DMS153 treated with DMSO at 0.1 percent for 48 hours (cell line): ENCODE results near the gene GOLGB1.
"Not testable (repeated sequence)": the region's sequence is repeated elsewhere in the genome, so short reads cannot be mapped to it uniquely, and the experiment has no call there.

Experiments
- DNase-seq: peaks from one replicate; lab custom pipeline; 2025; ENCODE audit not compliant: unreplicated experiment; lab: John Stamatoyannopoulos, UW

Gene GOLGB1, protein sequence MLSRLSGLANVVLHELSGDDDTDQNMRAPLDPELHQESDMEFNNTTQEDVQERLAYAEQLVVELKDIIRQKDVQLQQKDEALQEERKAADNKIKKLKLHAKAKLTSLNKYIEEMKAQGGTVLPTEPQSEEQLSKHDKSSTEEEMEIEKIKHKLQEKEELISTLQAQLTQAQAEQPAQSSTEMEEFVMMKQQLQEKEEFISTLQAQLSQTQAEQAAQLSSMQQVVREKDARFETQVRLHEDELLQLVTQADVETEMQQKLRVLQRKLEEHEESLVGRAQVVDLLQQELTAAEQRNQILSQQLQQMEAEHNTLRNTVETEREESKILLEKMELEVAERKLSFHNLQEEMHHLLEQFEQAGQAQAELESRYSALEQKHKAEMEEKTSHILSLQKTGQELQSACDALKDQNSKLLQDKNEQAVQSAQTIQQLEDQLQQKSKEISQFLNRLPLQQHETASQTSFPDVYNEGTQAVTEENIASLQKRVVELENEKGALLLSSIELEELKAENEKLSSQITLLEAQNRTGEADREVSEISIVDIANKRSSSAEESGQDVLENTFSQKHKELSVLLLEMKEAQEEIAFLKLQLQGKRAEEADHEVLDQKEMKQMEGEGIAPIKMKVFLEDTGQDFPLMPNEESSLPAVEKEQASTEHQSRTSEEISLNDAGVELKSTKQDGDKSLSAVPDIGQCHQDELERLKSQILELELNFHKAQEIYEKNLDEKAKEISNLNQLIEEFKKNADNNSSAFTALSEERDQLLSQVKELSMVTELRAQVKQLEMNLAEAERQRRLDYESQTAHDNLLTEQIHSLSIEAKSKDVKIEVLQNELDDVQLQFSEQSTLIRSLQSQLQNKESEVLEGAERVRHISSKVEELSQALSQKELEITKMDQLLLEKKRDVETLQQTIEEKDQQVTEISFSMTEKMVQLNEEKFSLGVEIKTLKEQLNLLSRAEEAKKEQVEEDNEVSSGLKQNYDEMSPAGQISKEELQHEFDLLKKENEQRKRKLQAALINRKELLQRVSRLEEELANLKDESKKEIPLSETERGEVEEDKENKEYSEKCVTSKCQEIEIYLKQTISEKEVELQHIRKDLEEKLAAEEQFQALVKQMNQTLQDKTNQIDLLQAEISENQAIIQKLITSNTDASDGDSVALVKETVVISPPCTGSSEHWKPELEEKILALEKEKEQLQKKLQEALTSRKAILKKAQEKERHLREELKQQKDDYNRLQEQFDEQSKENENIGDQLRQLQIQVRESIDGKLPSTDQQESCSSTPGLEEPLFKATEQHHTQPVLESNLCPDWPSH (N-terminal part only)

DNA sequence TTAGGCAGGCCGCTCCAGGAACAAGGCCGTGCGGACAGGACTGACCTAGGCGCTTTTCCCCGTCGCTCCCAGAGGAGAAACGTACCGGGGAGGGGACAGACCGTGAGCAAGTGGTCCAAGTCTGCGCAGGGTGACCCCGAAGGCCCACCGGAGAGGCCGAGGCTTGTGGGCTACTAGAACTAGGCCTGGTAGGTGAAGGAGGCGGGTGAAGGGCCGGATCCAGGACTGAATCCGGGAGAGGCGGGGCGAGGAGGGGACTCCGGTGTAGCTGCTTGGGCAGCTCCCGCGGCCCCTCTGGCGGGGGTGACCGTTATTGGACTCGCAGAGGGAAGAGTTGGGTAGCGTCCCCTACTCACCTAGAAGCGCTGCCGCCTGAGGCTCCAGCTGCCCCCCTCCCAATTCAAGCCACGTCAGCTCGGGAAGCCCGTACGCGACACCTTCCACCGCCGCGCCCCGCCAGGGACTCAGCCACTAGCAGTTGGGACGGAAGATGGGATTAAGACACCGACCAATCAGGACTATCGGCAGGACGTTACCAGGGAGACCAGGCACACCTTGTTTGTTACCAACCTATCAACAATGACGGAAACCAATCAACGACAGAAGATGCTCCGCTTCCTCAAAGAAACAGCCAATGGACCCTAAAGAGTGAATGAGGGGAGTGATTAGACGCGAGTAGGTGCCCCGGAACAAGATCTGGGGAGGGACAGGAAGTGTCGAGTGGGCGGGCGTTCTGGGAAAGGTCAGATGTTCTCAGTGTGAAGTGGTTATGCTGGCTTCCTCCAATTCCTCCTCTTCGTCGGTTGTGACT lies at the start of gene GOLGB1:
GOLGB1 (minus strand) TSS at position 466 of the 811 bp plus-strand sequence. CDS start 18,770 bp downstream, outside the sequence.
- peak; percentile 95 for DNase-seq

DNA sequence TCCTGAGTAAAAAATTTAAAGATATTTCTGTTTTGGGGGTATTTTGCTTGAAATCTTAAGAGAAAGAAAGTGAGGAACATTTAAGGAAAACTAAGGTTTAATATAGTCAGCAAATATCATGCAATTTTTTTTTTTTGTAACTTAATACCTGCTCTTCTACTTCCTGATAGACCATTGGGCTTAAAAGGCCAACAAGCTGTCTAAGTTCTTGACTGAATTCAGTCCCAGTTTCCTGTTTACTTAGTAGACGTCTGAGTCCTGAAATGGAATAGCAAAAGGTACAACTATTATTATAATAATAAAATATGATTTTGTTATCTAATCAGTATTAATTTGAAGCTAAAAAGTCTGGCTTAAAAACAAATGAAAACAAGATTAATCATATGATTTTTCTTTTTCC lies 47.4 kb upstream of the GOLGB1 start:
- DNase-seq: peak; percentile 9

DNA sequence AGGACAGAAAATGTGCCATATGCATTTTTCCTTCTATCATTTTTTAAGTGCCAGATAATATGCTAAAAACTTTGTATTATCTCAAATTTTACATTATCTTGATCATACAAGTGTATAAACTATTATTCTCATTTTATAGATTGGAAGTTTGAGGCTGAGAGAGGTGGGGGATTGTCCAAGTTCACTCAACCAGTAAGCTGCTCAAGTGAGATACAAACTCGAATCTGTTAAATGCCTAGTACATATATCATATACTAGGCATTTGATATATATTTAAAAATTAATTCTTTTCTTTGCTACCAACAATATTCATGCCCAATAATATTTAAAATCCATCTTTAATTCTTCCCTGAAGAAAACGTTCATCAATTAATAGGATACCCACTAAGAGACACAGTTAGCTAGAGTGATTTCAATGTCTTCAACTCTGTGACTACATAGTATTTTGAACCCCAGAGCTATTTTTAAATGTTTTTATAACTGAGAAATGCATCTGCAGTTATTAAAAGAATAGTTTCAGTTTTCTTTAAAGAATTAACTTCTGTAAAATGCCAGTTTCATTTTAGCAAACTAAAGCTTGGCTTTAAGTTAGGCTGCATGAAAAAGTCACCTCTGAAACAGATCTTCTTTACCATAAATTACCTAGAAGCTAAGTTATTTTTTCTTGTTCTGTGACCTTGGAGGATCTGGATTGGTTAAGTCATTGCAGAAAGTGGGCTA lies 44.9 kb upstream of the GOLGB1 start:
- DNase-seq: no peak

DNA sequence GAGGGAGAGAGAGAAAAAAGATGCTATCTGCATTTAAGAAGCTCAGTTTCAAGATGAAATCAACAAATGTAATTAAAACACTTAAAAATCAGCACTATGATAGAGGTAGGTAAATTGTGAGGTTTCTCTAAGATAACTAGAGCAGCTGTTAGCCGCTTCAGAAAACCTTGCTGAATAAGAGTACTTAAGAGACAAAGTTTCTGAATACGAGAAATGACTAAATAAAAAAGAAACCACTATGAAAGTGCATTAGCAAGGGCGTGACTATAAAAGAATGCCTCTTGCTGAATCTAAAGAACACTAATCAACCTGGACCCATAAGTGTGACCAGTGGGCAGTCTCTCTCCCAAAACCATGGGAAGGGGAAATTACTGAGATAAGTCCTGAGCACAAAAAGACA lies 43.5 kb upstream of the GOLGB1 start:
- no peak for DNase-seq

DNA sequence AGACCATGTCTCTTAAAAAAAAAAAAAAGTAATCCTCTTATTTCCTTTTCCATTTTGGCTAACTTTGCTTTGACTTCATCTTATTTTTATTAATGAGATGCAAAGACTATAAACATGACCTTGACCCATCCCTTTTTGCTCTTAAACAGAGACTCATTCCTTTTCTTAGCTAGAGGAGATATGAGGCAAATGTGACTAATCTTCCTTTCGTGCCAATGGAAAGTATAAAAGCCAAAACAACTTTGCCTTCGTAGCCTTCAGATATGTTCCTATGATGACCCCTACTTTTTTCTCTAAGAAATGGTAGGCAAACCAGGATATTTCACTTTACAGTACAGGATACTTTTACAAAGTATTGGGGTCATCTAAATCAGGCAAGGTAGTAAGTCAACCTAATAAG lies 36.9 kb upstream of the GOLGB1 start:
- DNase-seq: no peak

DNA sequence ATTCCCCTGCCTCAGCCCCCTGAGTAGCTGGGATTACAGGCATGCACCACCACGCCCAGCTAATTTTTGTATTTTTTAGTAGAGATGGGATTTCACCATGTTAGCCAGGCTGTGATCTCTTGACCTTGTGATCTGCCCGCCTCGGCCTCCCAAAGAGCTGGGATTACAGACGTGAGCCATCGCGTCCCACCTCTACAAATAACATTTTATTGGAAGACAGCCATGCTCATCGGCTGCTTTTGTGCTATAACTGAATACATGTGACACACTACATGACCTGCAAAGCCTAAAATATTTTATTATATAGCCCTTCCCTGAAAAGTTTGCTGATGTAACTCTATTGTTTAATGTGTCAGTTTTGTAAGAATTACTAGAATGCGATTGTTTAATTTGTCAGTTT lies 33.2 kb upstream of the GOLGB1 start:
- not testable (repeated sequence) for DNase-seq

DNA sequence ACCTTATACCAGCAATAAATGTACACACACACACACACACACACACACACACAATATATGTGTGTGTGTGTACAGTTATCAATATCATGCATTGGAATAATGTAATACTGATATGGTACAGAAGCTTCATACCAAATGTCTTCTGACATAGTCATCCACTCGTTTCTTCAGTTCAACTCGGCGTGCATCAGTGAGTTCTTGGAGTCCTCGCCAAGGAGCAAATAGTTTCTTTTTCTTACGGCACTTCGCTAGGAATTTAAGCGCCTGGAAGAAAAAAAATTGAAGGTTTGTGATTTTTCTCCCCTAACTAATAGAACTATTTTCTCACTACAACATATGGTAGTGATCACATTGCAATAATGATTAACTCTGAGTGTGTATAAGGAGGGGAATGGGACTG lies 32.1 kb upstream of the GOLGB1 start:
- no peak for DNase-seq

DNA sequence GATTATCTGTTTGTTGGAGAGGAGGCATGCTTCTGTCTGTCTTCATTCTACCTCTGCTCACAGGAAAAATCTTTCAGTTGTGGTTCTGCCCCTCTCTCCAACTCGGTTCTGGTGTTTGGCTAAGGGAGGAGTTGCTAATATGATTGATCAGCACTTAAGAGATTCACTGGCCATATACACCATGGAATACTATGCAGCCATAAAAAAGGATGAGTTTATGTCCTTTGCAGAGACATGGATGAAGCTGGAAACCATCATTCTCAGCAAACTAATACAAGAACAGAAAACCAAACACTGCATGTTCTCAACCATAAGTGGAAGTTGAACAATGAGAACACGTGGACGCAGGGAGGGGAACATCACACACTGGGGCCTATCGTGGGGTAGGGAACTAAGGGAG lies 25.6 kb upstream of the GOLGB1 start:
- DNase-seq: not testable (repeated sequence)

DNA sequence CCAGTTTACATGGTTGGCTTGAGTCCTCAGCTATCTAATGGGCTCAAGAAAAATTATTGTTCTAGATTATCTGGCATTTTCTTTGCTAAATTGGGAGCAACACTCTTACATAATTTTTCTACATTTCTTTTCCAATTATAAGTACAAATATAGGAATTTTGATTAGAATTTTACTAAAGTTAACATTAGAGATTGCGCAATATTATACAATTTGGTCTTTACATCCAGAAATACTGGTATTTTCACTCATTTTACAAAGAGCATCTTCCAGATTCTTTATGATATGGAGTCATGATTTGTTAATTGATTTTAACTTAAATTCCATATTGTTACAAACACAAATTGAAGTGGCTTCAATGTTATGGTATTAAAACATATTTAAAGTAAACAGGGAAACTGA lies 19.7 kb upstream of the GOLGB1 start:
- DNase-seq: no peak

DNA sequence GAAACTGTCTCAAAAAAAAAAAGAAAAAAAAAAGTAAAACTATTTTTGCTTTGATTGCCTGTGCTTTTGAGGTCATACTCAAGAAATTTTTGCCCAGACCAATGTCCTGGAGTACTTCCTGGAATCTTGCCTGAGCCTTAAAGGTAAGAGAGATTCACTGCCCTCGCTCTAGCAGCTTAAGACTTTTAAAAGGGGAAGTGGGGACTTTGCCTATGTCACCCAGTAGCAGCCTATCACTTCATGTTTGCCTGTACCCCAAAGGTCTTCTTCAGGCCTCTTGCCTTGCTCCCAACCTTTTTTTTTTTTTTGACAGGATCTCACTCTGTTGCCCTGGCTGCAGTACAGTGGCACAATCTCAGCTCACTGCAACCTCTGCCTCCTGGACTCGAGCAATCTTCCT lies 18.9 kb upstream of the GOLGB1 start:
- DNase-seq: no peak

DNA sequence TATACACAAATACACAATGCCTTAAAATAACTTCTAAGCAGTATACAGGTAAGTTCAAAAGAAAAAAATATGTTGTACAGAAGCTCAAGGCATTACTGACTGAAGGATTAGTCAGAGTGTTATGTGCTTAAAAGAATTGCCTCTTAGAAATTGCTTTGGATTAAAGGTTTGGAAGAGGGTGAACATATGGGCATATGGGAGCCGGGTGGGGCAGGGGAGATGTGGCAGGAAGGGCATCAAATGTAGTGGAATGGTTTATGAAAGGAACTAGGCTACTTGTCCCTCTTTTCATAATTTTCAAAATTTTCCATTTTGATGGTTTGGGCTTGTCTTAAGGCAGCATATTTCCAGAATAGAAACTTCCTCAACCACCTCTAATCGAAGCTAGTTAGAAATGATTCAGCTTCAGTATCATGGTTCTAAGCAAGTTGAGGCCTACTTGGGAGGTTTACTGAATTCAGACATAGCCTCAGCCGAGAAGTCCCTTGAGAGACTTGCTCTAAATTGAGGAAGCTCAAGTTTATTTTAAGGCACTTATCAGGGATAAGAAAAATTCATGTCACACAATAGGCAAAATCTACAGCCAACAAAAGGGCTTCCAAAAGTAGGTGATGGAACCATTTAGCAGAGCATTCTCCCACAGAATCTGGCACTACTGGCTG lies 10.1 kb upstream of the GOLGB1 start:
- DNase-seq: no peak

DNA sequence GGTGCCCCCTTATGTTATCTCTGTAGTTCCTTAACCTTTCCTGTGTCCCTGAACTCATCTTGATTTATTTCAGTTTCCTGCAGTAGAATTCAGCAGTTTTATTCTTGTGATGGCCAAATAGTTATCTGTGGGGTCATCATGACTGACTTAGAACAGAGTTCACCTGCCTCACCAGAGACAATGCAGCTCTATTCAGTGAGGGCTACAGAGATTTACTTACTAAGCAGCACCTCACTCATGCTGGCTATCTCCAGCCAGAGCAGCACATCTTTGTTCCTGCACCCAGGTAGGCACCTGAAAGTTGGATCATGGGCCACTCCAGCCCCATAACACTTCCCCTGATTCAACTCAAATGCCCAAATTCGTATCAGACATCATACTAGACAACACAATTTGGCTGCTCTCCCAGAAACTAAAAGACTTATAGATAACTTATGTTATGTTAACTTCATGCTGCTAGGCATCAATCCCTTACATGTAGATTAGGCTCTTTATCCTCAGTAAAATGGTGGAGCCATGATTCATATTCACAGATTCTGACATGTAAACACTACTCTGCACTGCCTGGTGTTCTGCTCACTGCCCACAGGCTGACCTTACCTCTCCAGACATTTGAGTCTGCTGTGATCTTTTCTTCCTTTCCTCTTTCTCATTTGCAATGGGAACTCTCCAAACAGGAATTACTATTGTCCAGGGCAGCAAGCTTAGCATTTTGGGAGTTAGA lies 9.3 kb upstream of the GOLGB1 start:
- no peak for DNase-seq

DNA sequence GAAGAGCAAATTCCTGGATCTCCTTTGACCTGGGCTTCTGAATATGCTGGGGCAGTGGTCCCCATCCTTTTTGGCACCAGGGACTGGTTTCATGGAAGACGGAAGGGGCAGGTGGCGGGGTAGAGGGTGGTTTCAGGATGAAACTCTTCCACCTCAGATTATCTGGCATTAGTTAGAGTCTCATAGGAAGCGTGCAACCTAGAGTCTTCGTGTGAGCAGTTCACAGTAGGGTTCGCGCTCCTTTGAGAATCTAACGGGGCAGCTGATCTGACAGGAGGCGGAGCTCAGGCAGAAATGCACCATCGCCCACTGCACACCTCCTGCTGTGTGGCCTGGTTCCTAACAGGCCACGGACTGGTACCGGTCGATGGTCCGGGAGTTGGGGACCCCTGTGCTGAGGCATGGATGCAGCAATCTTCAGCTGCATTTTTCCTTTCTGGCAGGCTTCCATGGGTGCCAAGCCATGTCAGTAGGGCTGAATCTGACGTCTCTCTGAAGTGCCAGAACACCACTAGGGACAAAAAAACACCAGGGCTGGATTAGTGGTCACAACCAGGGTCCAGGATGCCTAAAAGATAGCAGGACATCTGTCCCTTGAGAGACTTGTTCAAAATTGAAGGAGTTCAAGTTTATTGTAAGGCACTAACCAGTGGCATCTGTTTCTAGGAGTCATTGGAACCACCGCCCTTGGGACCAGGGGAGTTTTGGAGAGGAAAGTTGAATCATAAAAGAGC lies 8.4 kb upstream of the GOLGB1 start:
- DNase-seq: no peak

DNA sequence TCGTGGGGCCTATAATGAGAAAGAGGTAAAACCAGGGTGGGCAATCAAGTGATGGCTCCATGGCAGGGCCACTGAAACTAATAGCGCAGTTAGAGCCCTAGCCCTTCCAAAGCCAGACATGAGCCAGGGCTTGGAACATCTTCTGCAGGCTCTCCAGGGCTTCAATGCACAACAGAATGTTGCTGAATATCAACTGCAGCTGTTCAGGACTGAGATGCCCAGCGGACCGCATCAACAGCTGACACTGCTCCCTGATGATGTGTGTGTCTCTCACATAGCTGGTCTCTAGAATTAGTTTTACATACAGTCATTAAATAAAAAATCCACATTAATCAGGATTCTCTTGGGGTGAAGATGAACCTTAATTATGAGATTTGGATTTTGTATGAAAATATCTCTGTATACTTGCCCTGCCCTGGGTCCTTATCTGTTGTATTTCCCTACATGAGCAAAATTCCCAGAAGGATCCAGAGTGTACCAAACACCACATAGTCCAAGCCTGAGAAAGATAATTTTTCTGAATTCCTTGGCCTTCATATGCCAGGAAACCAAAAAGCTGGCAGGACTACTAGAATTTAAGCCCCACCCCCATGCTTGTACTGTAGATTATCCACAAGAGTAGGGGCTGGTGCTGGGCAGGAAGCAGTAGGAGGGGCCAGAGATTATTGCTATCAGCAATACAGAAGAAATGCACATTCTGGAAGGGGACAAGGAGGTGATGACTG lies 7.7 kb upstream of the GOLGB1 start:
- no peak for DNase-seq

DNA sequence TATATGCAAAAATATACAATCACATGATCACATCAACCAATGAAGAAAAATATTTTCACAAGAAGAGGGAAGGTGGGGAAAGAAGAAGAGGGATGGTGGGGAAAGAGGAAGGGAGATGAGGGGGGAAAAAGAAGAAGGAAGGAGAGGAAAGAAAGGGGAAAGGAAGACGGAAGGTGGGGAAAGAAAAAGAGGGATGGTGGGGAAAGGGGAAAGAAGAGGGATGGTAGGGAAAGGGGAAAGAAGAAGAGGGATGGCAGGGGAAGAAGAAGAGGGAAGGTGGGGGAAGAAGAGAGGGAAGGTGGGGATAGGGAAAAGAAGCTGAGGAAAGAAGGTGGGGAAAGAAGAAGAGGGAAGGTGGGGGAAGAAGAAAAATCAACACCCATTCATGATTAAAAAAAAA lies 3.2 kb upstream of the GOLGB1 start:
- DNase-seq: no peak

DNA sequence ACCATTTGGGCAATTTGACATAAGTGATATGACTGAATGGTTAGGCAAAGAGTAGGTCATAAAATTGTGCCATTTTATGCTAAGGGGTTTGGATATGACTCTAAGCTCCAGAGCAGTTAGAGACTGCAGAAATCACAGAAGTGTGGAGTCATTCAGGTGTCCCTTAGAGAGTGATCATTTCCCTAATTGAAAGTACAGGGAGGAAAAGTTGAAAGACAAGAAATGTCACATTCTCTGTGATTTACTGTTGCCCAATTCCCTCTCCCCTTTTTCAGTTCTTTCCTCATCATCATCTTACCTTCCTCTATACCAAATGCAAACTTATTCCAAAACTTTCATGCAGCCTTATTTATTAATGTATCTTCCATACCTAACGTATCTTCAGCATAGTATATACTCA lies 2.7 kb upstream of the GOLGB1 start:
- no peak for DNase-seq

DNA sequence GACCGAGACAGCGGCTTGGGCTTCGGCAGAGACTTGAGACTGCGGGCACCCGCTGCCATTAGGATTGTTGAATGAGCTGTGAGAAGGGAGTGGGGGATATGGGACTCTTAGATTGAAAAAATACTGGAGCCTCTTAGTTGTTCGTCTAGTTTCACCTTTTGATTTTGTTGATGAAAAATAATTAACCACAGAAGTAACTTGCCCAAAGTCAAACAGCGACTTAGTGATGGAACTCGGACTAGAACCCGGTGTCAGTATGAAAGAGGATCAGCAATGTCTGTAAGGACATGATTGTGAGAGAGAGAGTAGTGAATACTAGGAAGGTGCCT lies 510 bp upstream of the GOLGB1 start:
- no peak for DNase-seq
